Cardiac septum (tissue), 1 donor: Measurements from ENCODE around the gene NEGR1. TPM values are rescaled to one million over a fixed set of nuclear protein-coding genes. Genes with fewer than 3 reads are reported as not detected.

Source experiments
- DNase-seq: peaks from one replicate; pipeline ENCODE4 v3.0.0-alpha.2; 2020; ENCODE audit warnings: low spot score
- intact Hi-C: fragments of 100-400 bp; cut with DNase I; formaldehyde crosslinking; loops from one replicate; pipeline ENCODE4 v1.14.0; 2022
- total RNA-seq: library from RNA; stranded (reverse); fragmentation: NEBNext Ultra II Directional; extraction: Animal tissue kit (Norgen Biotek cat#: 25700); gene quantifications from one replicate; pipeline ENCODE4 v1.2.1, GENCODE V29; 2021
- donor health status: DM: no; HTN: no; CAD: no.

The NEGR1 gene
- total RNA-seq, 1 donor from 2014 or later = 5.2 TPM

DNA sequence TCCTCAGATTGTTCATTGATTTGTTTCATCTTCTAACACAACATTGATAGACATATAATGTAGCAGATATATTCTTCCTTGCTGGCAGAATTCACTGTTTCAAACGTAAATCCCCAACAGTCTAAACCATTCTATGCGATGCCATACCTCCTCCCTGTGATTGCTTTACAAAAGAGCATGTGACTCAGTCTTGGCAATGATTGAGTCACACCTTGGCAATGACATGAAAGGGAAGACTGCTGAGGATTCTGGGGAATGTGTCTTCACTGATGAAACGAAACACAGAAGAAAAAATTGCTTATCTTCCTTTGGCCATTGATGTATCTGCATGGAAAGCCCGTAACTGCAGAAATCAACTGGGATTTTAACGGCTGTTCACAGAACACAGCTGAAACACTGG is 791.9 kb downstream of the NEGR1 start:
- intact Hi-C loops = no loop called here
- DNase-seq = no peak

GRCh38 chr1:71488555-71489252 is 793.6 kb downstream of the NEGR1 start:
- no peak for DNase-seq
- intact Hi-C loops = no loop called here

- no peak for DNase-seq
- intact Hi-C loops = no loop called here
Observed at GRCh38 chr1:71473331-71473730, 809.0 kb downstream of the NEGR1 start.

DNA sequence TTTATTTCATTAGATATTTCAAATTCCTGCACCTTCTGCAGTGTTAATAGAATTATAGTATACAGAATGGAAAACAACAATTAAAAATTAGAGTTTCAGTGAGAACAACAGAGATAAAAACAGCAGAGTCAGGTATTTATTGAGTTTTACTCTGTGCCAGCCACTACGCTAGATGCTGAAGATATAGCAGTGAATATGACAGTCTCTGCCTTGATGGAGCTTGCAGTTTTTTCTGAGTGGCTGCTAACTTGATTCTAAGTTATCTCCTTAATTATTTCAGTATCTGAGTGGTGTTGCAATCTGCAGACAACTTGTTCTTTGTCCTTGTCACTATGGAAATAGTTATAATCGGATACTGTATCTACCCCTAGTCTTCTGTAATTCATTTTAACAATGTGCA is 817.2 kb downstream of the NEGR1 start:
- DNase-seq = no peak
- intact Hi-C loops = no loop called here

DNA sequence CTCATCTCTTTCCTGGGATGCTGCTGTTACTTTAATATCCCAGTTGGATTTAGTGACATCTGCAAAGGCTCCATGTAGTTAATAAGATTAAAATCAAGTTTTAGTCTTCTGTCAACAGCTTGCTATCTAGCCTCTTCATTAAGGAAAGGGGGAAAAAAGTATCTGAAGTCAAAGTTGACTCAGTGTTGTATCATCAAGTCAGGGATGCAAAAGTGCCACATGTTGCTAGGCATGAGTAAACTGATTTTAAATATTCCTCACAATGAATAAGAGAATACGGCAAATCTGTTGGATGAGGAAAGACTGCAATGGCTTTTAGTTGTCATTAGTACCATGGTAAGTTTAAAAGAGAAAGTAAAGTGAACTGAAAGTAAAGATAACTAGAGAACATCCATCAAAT is 818.3 kb downstream of the NEGR1 start:
- no peak for DNase-seq
- intact Hi-C loops = no loop called here

GRCh38 chr1:71463144-71463543 is 819.2 kb downstream of the NEGR1 start:
- DNase-seq = no peak
- intact Hi-C loops = no loop called here

DNA sequence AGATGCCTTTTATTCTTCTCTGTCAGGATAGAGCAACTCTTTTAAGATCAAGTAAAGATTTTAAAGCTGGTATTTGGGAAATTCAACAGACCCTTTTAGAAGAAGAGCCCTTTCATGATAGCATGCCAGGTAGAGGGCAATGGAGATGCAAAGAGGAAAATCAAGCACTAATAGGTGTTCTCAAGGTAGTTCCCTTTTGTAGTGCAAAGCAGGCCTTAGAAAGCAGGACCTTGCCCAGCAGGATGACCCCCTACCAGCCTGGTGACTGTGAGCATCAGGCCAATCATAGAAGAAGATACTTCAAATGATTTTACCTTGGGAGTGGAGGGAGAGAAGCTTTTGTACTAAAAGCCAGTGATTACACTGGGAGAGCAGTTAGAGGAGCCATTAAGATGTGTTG is 820.1 kb downstream of the NEGR1 start:
- intact Hi-C loops = no loop called here
- DNase-seq = no peak

DNA sequence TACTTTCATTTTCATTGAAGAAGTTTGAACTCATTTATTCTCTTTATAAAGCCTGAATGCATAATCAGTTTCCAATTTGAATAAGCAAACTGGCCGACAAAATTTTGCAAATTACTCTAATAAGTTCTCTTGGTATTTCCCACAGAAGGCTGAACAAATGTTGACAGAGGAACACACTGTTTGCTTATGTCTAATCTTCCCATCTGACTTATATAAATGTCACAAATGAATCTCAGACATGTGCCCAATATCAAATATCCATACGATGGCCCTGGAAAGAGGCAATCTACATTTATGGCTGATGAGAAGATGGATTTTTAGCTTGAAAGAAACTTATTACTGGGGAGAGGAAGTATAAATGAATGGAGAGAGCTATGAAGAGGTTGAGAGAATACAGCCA is 820.9 kb downstream of the NEGR1 start:
- no peak for DNase-seq
- intact Hi-C loops = no loop called here

DNA sequence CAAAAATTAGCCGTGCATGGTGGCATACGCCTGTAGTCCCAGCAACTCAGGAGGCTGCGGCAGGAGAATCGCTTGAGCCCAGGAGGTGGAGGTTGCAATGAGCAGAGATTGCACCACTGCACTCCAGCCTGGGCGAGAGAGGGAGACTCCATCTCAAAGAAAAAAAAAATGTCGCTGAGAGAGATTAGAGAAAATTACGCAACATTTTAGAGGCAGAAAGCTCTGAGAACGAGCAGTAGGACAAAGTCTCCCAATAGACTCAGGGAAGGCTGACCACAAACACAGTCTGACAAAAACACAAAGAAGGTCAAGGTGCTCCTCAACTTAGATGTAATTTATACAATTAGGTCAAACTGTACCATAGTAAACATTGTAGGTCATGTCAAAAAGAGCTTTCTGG is 833.9 kb downstream of the NEGR1 start:
- no peak for DNase-seq
- intact Hi-C loops = no loop called here

GRCh38 chr1:71438626-71439025 is 843.7 kb downstream of the NEGR1 start:
- intact Hi-C loops = no loop called here
- no peak for DNase-seq

- DNase-seq = no peak
- intact Hi-C loops = no loop called here
Observed at GRCh38 chr1:71435951-71436350, 846.4 kb downstream of the NEGR1 start.

GRCh38 chr1:71434240-71434639 is 848.1 kb downstream of the NEGR1 start:
- intact Hi-C loops = no loop called here
- DNase-seq = no peak

DNA sequence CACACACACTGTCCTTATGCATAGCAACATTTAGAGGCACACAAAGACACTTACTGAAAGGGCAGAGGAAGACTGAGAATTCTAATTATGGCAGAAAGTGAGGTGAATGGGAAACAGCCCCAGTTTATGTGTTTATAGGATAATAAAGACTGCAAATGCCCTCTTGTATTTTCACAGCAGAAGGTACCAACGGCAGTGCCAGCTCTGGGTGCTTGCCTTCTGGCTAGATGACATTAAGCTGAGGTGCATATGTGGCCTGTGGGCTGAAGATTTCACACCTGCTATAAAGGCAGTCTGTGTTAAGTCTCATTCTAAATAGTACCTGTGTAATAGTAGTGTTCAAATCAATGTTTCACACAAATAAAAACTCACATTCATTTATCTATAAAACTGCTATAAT is 854.3 kb downstream of the NEGR1 start:
- intact Hi-C loops = no loop called here
- DNase-seq = no peak

DNA sequence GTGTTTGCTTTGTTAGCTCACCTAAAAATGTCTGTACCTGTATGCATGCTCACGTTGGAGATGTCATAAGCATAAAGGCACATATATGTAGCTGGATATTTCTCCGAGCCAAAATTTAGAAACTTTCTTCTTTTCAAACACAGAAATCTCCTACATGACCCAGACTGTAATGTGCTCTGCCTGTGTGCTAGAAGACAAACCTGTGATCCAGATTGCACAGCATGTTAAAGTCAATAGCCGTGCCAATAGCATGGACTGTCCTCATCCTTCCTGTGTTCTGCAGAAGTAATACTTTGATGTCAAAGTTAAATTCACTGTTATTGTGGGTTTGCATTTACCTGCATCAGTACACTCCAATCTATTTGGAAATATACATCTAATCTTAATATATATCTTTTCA is 855.3 kb downstream of the NEGR1 start:
- DNase-seq = no peak
- intact Hi-C loops = no loop called here

GRCh38 chr1:71424536-71424935 is 857.8 kb downstream of the NEGR1 start:
- intact Hi-C loops = no loop called here
- DNase-seq = no peak

GRCh38 chr1:71422221-71422620 is 860.1 kb downstream of the NEGR1 start:
- DNase-seq = no peak
- intact Hi-C loops = no loop called here

GRCh38 chr1:71417421-71417820 is 864.9 kb downstream of the NEGR1 start:
- no peak for DNase-seq
- intact Hi-C loops = no loop called here

DNA sequence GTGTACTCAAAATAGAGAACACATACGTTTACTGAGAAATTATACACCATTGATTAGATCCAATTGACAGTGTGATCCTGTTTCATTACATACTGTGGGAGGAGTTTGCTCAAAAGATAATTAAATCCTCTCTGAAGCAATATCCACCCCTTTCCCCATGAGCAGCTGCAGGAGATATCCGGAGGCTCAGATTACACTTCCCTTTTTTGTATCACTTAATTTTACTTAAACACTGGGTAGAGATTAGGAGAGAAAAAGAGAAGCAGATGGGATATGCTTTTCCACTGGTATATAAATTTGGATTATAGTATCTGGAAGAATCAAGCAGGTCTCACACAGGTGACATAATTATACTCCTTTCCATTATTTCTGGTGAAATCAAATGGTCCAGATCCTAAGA is 868.2 kb downstream of the NEGR1 start:
- DNase-seq = no peak
- intact Hi-C loops = no loop called here

GRCh38 chr1:71413441-71414175 is 868.7 kb downstream of the NEGR1 start:
- DNase-seq = no peak
- intact Hi-C loops = no loop called here

- intact Hi-C loops = no loop called here
- no peak for DNase-seq
Observed at GRCh38 chr1:71400050-71400449, 882.3 kb downstream of the NEGR1 start.

DNA sequence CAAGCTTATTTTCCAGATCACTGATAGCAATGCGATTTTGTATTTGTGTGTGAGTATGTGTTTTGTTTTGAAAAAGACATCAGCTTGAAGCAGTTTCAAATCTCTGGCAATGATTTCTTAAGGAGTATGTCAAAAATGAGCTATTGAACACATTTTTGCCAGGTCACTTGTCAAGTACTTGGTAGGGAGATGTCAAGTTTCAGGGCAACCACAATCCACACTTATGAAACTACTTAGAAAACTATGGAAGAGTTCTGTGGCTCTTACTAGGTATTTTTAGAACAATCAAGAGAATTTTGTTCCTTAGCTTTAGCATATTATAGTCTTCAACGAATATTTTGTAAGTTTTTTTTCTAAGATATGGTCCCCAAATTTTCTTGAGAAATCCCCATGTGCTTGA is 882.7 kb downstream of the NEGR1 start:
- DNase-seq = no peak
- intact Hi-C loops = no loop called here

- DNase-seq = no peak
- intact Hi-C loops = no loop called here
Observed at GRCh38 chr1:71393301-71393700, 889.0 kb downstream of the NEGR1 start.
